HUDEP-2 (cell line): ENCODE data around the gene NEK10.

ENCODE experiments used
- DNase-seq, 76 experiments: peaks; one replicate each; lab custom pipeline; 2025; ENCODE audit not compliant: unreplicated experiment in 76 of 76; lab: John Stamatoyannopoulos, UW

NEK10 gene

DNA sequence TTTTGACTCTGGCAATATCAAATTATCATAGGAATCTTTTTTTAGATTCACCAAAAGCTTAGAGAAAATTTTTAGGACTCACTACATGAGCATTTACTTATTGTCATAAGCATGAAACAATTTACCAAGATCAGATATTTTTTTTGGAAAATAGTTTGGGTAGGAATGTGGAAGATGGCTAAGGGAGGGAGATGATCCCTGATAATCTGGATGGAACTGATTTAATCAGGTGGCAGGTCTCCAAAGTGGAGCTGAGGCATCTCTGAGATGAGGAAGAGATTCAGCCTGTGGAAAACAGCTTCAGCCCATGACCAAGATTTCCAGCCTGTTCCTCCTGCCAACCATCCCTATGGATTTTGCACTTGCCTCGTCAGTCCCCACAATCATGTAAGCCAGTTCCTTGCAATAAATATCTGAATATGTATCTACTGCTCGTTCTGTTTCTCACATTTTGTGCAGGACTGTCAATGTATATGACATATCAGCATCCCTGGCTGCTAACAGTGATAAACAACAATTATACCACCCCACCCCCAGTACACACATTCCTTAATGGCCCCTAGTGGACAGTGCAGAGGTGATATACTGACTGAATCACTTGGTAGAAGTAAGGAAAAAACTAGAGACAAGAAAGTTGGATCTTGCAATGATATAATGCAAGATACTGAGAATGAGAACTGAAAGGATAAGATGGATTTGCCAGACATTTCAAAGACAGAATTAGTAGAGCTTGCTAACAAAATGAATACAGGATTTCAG is 183.8 kb downstream of the NEK10 start:
- no peak for DNase-seq

DNA sequence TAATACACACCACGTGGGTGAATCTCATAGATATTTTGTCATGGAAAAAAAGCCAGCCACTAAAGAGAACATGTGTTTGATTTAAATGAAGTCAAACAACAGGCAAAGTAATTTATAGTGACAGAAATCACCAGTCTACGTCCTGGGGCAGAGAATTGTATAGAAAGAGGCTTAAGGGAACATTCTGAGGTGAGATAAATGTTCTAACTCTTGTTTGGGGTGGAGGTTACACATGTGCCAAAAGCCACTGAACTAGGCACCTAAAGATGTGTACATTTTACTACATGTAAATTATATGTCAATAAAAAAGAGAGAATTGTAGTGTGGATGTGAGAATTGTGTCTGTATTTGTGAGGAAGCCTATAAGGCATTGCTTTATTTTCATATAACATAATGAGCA is 184.9 kb downstream of the NEK10 start:
- no peak for DNase-seq

DNA sequence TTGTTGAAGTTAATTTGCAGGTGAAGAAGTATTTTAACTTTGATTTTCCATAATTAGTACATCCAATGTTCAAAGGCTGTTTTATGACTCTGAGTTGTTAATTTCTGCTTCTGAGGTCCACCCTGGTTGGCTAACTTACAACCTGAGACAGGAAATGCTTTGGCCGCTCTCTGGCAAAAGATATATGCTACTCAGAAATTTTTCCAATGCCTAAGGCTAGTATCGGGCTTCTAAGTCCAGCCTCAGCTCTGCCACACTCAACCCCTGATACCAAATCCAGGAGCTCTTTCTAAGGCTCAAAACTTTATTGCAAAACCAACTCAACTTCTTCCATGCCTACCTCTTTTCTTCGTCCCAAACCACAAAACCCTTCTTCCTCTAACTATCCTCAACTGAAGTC is 192.9 kb downstream of the NEK10 start:
- DNase-seq, result no peak

DNA sequence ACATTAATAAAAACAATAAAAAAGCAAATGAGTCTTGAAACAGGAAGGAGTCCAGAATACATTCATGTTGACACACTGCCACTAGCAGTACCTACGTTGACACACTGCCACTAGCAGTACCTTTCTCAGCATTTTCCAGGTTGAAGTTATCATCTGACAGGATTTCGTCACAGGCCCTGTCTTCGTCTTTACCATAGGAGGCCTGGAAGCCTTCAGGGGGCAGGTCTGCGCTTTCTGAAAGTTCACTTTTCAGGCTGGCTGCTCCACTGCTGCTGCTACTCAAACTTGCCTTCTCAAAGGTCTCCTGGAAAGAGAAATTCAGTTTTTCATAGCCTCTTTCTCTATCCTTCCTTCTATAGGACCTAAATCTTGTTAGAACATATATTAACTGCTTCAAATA is 194.7 kb downstream of the NEK10 start:
- no peak for DNase-seq

DNA sequence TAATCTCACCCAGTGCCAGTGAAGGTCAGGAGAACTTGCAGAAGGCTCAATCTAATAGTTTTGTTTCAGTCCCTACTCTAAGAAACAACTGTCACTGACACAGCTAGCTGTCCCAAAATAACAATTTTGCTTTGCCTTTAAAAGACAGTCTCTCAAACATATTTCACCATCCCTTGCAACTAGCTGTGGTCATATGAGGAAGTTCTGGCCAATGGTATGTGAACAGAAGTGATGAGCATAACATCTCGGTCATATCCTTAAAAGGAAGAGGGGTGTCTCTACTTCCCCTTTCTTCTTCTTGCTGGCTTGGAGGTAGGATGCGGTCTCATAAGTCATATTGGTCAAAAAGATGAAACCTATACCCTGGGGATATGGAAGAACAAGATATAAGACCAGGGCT is 198.1 kb downstream of the NEK10 start:
- no peak for DNase-seq

DNA sequence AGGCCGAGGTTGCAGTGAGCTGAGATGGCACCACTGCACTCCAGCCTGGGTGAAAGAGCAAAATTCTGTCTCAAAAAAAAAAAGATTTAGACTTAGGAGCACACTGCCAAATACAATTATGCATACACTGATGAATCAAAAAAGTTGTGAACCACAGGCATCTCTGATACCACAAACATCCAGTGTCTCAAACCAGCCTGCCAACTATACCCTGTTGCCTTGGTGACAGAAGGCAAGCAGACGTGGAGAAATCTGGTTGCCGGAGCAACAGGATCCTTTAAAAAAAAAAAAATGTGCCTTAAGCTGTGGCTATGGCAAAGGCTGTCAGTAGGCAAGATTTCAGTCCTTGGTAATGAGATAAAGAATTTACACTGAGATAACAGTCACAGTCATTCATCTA is 202.3 kb downstream of the NEK10 start:
- no peak for DNase-seq

DNA sequence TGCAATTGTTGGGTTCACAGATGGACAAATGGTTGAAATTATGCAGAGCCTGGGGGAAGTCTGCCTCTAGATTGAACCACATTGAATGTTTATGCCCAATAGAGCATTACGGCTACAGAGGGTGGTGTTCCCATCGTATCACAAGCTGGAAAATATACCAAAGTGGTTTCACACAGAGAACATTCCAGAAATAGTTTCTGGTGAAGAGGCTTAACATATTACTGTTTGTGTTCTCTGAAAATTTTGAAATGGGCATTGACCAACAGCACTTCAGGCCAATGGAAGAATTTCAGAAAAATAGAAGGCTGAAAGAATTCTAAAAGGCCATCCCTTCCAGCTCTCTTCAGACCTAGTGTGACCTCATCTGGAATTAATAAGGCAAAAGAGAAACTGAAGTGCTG is 203.9 kb downstream of the NEK10 start:
- no peak for DNase-seq

DNA sequence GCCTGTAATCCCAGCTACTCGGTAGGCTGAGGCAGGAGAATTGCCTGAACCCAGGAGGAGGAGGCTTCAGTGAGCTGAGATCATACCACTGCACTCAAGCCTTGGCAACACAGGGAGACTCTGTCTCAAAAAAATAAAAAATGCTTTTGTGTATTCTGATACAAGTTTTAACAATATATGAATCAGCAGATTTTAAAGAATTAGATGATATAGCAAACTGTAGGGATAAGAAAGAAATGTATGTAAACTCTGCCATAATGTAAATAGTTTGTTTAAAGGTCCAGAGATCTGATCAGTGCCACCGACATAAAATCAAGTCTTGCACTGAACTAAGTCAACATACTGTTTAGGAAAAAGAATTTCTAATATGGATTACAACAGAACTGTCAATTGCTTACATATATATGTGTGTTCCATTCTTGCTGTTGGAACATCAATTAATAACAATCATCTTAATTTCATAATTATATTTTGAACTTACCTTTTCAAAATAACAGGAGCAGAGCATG is 208.3 kb downstream of the NEK10 start:
- DNase-seq, result no peak

DNA sequence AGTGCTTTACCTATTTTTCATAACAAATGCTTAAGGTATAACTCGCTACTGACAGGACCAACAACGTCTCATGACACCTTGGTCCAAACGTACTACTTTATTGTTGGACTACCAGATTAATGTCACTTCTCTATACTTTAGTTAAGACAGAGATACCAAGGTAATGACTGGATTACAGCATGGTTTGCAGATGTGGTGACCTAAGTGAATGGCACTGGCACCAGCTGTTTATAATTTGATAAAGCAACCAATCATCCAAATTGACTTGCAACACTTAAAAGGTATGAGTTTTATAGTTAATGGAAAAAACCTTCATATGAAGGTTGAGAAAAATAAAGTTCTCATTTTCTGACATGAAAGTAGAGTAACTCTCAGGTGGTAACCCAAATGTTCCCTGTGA is 209.0 kb downstream of the NEK10 start:
- no peak for DNase-seq

DNA sequence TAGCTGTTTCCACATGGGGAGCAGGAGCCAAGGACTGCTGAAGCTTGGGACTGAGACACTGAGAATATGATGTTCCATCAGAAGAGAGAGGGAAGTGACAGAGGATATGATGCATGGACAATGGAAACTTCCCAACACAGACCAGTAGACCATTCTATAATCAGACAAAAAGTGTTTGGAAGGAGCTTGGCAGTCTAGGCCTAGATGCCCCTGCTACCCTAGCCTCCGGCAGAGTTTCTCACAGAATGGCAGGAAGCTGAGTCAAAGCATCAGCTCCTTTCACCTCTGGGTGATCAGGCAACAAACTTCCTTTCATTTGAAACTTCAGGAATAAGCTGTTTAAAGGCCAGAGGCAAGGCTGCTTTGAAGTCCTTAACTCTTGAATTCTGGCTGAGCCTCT is 222.0 kb downstream of the NEK10 start:
- no peak for DNase-seq

DNA sequence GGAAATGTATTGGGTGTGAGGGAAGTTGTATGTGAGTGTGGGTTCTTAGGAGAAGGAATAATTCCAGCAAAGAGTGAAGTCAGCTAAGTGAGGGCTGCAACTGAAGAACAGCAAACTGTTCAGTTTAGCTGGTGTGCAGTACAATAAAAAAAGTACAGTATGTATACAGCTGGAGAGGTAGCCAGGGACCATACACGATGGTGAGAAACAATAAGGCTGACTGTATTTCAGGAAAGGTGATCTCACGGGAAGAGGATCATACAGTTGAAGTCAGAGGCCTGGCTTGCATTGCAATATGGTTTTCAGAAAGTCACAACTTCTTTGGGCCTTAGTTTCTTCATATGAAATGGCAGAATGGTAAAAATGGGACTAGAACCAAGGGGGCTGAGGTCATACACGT is 222.4 kb downstream of the NEK10 start:
- DNase-seq, result no peak

DNA sequence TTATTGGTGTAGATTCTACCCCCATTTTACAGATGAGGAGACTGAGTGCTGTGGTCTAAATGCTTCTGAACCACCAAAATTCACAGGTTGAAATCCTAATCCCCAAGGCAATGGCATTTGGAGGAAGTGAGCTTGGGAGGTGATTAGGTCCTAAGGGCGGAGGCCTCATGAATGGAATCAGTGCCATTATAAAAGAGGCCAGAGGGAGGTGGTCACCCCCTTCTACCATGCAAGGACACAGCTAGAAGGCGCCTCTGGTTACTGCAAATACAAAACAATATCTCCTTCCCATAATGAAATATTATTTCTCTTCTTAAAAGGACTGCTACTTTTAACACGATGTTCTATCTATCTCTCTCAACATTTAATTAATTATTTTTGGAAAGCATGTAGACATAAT is 223.5 kb downstream of the NEK10 start:
- DNase-seq, result no peak

DNA sequence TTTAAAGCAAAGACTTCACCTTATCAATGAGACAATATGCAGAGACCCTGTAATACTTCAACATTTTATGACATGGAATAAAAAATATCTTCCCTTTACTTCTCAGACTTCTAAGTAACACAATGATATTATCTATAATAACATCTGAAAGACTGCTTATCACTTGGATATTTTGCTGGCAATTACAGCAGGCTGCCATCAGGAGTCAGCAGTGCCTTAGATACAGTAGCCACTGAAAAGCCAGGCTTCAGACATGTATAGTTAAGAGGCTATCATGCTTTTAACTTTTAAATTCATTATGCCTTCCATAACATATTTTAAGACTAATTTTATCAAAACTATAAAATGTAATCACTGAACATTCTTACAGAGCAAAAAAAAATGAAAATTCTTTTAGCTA is 227.5 kb downstream of the NEK10 start:
- DNase-seq, result no peak

DNA sequence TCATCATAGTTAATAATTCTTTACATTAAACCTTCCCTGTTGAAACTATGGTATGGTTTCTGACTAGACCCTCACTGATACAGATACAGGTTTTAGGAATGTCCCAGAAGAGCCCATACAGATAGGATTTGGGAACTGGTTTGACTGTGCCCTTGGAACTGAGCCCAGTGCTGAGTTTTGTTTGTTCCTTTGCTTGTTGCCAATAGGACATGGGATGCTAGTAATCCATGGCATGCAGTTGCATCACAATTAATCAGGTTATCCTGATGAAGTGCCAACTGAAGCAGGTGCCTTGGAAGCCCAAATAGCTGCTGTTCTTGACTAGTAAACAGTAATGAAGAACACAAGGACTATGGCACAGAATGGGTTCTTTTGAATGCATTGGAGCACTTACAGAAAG is 230.6 kb downstream of the NEK10 start:
- no peak for DNase-seq

DNA sequence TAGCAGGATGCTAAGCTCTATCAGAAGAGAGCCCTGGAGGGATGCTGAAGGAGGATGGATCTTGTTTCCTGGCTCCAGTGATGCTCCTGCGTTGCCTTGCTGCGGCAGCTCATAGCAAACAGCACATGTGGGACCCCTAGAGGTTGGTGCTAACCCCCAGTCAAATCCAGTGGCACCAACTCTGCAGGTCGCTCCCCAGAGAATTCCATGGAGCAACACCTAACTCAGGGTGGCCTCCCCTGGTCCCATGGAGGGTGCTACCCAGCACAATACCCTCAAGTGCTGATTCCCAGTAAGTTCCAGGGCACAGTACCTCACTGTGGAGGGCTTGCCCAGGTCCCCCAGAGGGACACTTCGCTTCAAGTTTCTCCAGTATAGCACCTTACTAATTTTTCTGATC is 231.2 kb downstream of the NEK10 start:
- DNase-seq, result no peak

DNA sequence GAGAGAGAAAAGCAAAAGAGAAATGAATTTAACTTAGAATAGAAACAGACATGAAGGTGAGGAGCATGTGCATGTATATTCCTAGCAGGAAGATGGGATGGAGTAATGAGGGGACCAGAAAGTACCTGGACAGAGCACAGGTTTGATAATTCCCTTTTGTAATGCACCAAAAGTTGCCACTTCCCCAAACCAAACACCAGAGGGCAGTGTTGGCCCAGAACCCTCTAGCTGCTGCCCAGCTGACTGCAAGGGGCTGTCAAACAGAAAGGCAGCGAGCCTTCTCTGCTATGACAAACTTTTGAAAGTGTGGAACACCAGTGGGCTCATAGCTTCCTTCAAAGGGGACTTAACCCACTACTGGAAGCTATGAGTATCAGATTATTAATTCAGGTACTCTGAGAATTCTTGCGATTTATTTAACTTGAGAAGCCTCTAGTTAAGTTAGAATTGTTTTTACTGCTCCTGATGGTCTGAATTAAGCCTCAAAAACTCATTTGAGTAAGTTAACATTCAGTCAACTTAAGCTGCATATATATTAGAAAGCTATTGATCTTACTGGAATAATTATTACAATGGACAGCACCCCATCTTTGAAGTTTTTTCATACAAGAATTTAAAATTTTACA is 234.9 kb downstream of the NEK10 start:
- peak in 48 of 76 experiments; percentile 1 to 54 (median 14) for DNase-seq

DNA sequence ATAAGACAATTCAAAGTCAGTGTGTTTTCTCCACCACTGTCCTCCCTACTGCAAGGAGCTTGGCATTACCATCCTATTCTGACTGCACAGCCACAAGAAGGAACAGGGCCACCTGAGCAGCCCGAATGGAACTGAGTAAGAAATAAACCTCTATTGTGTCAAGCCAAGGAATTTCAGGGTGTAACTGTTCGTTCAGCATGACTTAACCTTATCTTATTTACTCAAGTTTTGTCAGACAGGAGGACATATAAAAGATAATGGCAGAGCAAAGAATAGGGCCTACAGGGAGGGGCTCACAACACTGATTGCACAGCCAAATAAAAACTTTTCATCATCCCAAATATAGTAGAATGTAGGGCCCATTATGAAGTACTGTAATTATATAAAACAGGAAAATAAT is 236.1 kb downstream of the NEK10 start:
- no peak for DNase-seq

DNA sequence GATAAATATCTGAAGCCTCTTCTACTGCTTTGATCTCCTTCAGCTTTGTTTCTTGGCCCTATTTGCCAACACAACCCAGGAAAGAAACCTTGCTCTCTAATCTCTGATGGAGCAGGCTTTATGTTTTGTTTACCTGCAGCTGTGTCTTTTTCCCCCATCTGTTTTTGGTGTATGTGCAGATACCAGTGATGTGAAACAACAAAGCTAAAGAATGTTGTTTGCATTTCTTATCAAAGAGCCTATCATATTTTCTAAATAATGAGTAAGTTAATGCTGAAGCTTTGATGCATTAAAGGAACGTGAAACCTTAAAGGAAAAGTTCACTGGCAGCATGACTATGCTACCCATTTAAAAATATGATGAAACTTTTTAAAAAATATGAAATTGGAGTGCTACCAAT is 238.4 kb downstream of the NEK10 start:
- no peak for DNase-seq

DNA sequence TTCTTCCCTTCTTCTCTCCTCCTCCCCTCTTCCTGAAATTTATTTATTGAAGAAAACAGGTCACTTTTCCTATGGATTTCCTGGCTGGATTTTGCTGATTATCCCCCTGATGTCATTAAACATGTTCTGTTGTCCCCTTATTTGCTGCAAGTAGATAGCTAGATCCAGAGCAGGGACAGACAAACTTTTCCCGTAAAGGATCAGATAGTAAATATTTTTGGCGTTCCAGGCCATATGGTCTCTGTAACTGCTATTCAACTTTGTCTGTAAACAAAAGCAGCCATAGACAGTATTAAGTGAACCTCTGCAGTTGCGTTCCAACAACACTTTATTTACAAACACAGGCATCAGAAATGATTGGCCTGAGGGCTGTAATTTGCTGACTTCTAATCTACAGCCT is 241.3 kb downstream of the NEK10 start:
- DNase-seq, result no peak

DNA sequence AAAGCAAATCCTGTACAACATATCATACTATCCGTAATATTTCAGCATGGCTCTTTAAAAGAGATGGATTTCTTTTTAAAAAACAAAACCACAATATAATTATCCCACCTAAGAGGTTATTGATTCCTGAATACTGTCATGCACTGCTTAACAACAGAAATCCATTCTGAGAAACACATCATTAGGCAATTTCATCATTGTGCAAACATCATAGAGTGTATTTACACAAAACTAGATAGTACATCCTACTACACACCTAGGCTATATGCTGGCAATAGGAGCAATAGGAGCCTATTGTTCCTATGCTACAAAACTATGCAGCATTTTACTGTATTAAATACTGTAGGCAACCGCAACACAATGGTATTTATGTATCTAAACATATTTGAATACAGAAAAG is 242.0 kb downstream of the NEK10 start:
- no peak for DNase-seq

DNA sequence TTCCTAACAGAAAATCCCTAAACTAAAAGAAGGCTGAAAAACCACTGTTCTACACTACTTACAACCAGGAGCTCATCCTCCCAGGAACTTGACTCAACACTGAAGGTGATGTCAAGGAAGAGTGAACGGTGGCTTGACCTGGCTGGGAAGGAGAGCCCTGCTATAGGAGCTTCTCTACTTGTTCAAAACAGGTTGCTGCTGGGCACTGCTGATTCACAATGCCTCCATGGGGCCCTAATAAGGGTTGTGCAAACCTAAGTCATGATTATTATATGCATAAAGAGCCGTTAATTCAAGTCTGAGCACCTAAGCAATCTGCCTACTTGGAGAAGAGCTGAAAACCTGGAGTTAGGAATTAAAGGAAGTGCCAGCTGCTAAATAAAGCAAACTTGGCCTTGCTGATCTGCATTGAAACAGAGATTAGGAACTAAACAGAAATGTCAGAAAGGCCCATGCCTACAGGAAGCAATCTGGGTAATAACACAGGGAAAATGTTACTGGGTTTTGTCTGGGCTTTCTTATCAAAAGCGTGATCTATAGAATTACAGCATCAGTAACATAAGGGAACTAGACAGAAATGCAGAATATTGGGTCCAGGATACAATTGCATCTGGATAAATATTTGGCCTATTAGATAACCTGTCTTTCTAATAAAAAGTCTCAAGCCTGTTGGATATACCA is 243.2 kb downstream of the NEK10 start:
- DNase-seq, result no peak

DNA sequence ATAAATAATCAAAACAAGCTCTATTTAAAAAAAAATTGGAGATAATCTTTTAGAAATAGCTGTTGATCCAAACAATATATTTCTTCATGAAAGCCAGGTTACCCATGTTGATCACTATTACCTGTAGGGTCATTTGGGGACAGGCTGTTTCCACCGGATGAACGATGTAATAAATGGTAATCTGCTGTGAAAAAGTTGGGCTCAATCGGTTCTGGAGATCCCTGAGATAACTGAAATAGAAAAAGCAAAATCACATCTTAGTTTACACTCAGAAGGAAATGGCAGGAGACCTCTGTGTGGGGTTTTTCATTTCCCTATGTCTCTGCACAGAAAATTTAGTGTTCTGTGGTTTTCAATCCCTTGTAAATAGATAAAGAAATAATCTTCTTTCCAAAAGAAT is 249.5 kb downstream of the NEK10 start:
- DNase-seq, result no peak
